Osteocyte (in vitro differentiated cells): Measurements from ENCODE around the gene EPHA1. TPM values are rescaled to one million over a fixed set of nuclear protein-coding genes. Genes with fewer than 3 reads are reported as not detected.
A peak's percentile ranks its signal among the peaks of the same experiment; 100 is the strongest.

Source experiments
- DNase-seq: peaks from one replicate; pipeline ENCODE4 v3.0.0; 2021; ENCODE audit warnings: mixed read lengths; ENCODE audit not compliant: unreplicated experiment; ENCODE audit errors: extremely low spot score
- H3K27ac Mint-ChIP-seq: one replicate; pipeline ENCODE4 v1.8.0; 2021; ENCODE audit warnings: mild to moderate bottlenecking, mixed read lengths; ENCODE audit not compliant: unreplicated experiment
- H3K27me3 Mint-ChIP-seq: one replicate; pipeline ENCODE4 v1.8.0; 2021; ENCODE audit warnings: mixed read lengths; ENCODE audit not compliant: unreplicated experiment
- H3K36me3 Mint-ChIP-seq: one replicate; pipeline ENCODE4 v1.8.0; 2021; ENCODE audit warnings: mixed read lengths; ENCODE audit not compliant: unreplicated experiment
- H3K4me1 Mint-ChIP-seq: one replicate; pipeline ENCODE4 v1.8.0; 2021; ENCODE audit warnings: mixed read lengths; ENCODE audit not compliant: unreplicated experiment
- H3K4me3 Mint-ChIP-seq: one replicate; pipeline ENCODE4 v1.8.0; 2021; ENCODE audit warnings: mild to moderate bottlenecking, moderate library complexity, mixed read lengths; ENCODE audit not compliant: unreplicated experiment
- H3K9me3 Mint-ChIP-seq: one replicate; pipeline ENCODE4 v1.8.0; 2021; ENCODE audit warnings: mixed read lengths; ENCODE audit not compliant: unreplicated experiment
- total RNA-seq: library from RNA; stranded (reverse); gene quantifications from 2 replicates; pipeline ENCODE4 v1.2.1, GENCODE V29; 2021
- TF ChIP-seq, protein P1 (sequence below): fragments of 200-600 bp; sonication (generic); IDR thresholded peaks from 2 replicates; pipeline ENCODE4 v1.5.0; 2021; ENCODE audit warnings: antibody characterized with exemption, mild to moderate bottlenecking, moderate library complexity

The EPHA1 gene
- total RNA-seq, 1 donor from 2014 or later, result not detected

DNA sequence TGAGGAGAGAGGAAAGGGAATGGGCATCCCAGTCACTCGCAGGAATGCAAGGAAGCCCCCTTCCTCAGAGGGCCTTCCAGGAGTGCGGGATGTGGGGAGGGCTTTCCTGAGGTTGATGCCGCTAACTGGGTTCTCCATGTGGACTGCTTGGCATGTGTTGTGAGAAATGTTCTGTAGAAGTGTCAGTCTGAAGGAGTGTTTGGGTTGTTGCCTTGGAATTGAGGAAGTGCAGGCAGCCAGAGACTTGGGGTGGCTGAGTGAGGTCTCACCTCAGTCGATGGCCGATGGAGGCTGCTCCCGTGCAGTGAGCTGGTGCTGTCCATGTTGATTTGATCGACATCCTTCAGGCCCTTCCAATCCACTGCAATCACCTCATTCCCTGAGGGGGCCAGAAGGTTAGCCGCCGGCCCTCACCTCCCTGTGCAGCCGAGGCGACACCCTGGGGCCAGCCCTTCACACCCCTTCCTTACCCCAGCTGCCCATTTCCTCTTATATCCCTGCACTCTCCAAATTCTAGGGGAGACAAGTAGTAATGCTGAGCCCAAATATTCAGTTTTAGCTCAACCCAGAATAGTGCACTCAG is 48.8 kb downstream of the EPHA1 start:
- H3K9me3 Mint-ChIP-seq, result no peaks in the 10 kb centered on the region
- peaks cover 28% of the 10 kb centered on the region for H3K27me3 Mint-ChIP-seq
- TF ChIP-seq, protein P1, sequence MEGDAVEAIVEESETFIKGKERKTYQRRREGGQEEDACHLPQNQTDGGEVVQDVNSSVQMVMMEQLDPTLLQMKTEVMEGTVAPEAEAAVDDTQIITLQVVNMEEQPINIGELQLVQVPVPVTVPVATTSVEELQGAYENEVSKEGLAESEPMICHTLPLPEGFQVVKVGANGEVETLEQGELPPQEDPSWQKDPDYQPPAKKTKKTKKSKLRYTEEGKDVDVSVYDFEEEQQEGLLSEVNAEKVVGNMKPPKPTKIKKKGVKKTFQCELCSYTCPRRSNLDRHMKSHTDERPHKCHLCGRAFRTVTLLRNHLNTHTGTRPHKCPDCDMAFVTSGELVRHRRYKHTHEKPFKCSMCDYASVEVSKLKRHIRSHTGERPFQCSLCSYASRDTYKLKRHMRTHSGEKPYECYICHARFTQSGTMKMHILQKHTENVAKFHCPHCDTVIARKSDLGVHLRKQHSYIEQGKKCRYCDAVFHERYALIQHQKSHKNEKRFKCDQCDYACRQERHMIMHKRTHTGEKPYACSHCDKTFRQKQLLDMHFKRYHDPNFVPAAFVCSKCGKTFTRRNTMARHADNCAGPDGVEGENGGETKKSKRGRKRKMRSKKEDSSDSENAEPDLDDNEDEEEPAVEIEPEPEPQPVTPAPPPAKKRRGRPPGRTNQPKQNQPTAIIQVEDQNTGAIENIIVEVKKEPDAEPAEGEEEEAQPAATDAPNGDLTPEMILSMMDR, result no peak
- H3K27ac Mint-ChIP-seq, result no peak overlapping the region
- peaks cover 16% of the 10 kb centered on the region for H3K4me1 Mint-ChIP-seq
- no peak overlapping the region for H3K4me3 Mint-ChIP-seq
- no peak for DNase-seq
- peaks cover 15% of the 10 kb centered on the region for H3K36me3 Mint-ChIP-seq

DNA sequence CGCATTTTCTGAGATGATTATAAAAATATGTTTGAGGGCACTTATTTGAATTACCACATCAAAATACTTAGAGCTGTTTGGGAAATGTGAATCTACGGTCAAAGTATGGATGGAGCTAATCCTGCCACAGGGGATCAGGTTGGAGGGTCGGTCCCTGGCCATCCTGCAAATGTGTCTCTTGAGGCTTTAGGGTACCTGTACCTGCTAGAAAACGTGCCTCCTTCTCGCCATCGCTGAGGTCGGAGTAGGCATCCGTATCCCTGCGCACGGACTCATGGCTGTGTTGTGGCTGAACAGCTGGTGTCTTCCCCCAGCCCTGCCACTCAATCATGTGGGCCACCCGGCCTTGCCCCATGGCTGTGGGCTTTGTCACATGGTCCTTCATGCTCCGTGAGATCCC is 50.0 kb downstream of the EPHA1 start:
- no peak for DNase-seq
- Mint-ChIP-seq H3K9me3 (no peaks in the 10 kb centered on the region), H3K27me3 (peaks cover 16% of the 10 kb centered on the region), H3K36me3 (peaks cover 18% of the 10 kb centered on the region), H3K4me1 (peaks cover 16% of the 10 kb centered on the region), H3K4me3 (no peak overlapping the region), H3K27ac (no peak overlapping the region)
- TF ChIP-seq, protein P1, result no peak

DNA sequence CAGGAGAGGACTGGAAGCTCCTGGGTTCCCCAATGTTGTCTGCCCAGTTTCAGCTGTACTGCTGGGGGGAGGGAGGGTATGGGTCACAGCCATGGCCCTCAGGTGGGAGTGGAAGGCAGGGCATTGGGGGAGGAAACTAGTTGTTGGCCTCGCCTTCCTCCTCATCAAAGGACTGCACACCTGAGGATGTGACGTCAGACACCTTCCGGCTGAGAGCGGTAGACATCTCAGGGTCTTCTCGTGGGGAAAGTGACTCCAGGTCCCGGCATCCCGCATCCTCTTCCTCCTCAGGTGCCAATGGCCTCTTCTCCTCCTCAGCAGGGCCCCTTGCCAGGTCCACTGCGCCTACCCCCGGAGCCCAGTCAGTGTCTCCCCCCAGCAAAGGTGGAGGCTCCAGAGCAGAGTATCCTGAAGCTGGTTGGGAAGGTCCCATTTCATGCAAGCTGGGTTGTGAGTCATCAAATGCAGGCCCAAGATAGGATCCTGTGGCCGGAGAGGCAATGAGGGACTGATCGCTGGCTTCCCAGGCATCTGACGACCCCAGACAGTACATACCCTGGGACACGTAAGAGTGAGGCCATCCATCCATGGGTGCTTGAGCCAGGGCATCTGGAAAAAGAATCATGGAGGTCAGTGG is 52.1 kb downstream of the EPHA1 start:
- H3K27ac Mint-ChIP-seq, result no peak overlapping the region
- no peak for DNase-seq
- no peak overlapping the region for H3K4me3 Mint-ChIP-seq
- peaks cover 17% of the 10 kb centered on the region for H3K27me3 Mint-ChIP-seq
- TF ChIP-seq, protein P1, result no peak
- no peaks in the 10 kb centered on the region for H3K9me3 Mint-ChIP-seq
- H3K4me1 Mint-ChIP-seq, result peaks cover 12% of the 10 kb centered on the region
- peaks cover 18% of the 10 kb centered on the region for H3K36me3 Mint-ChIP-seq

DNA sequence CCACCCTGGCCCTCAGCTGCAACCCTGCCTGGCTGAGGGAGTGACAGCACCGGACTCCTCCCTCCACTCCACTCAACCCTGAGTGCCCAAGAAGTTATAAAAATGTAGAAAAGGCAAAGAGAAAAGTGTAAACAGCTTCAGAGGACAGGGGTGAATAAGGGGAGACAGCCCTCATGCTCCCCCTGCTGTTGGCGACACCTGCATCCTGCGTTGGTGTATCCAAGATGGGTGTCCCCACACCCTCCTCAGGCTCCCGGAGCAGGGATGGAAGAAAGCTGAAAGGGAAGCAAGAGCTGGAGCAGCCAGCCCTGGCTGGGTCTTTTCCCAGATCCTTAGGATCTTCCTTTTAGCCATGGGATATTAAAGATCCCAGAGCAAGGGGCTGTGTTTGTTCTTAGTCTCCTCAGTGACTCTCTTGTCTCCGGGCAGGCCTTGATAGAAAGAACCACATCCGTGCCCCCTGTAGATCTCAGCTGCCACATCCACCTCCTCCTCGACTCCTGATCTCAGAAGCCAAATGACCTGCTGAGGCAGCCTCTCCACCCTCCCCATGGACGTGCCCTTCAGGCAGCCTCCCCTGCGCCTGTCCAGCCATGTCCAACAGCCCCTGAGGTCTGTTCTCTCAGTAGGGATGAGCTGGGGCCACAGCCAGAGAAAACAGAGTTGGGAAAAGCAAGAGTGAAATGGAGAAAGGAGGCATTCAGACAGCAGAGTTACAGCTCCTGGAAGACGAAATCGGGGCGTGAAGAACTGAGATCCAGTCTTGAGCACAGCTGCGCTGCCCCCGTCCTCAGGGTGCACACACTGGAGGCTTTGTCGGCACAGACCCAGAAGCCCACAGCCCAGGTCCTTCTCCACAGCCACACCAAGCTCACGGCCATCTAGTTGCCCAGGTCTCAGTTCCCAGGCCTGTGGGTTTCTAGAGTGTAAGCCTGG is 52.9 kb downstream of the EPHA1 start:
- Mint-ChIP-seq H3K36me3 (peaks cover 18% of the 10 kb centered on the region), H3K4me1 (peaks cover 8% of the 10 kb centered on the region), H3K27me3 (peaks cover 16% of the 10 kb centered on the region), H3K27ac (peak overlapping the region; percentile 61), H3K4me3 (no peak overlapping the region), H3K9me3 (no peaks in the 10 kb centered on the region)
- DNase-seq, result no peak
- TF ChIP-seq, protein P1, result no peak

DNA sequence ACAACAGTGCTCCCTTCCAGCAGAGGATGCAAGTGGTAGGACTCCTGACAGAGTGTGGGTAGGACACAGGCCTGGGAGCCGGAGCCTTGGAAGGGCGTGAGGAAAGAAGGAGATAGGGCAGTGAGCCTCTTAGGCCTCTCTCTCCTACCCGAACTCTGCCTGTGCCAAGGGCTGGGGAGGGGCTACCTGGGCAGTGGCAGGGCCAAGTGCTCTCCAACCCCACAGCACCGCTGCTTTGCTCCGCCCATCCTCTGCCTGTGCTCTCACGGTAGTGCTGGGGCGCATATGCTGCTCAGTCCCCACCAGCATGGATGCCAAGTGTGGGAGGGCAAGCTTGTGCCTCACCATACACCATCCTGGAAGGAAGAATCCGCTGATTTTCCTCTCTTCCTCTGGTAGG is 53.7 kb downstream of the EPHA1 start:
- peaks cover 15% of the 10 kb centered on the region for H3K27me3 Mint-ChIP-seq
- no peak for DNase-seq
- TF ChIP-seq, protein P1, result no peak
- H3K4me1 Mint-ChIP-seq, result peaks cover 3% of the 10 kb centered on the region
- H3K27ac Mint-ChIP-seq, result no peak overlapping the region
- peaks cover 18% of the 10 kb centered on the region for H3K36me3 Mint-ChIP-seq
- H3K4me3 Mint-ChIP-seq, result no peak overlapping the region
- H3K9me3 Mint-ChIP-seq, result no peaks in the 10 kb centered on the region
